HG03439 (cell line): Measurements from ENCODE around the gene HEBP2.
A peak's percentile ranks its signal among the peaks of the same experiment; 100 is the strongest.

ENCODE experiments used
- ATAC-seq: cut with Tn5 transposase; IDR thresholded peaks from one replicate; pipeline ENCODE4 v1.9.1; 2021; ENCODE audit warnings: mild to moderate bottlenecking, moderate library complexity; ENCODE audit not compliant: unreplicated experiment

HEBP2 gene

GRCh38 chr6:138451043-138451442 lies 47.0 kb downstream of the HEBP2 start:
- ATAC-seq, result no peak

- no peak for ATAC-seq
These were observed 51.1 kb downstream of the HEBP2 start for GRCh38 chr6:138454981-138455706.

- peak; percentile 75 for ATAC-seq
These were observed 51.9 kb downstream of the HEBP2 start for GRCh38 chr6:138455746-138456400.

GRCh38 chr6:138456401-138456790 lies 52.4 kb downstream of the HEBP2 start:
- no peak for ATAC-seq

GRCh38 chr6:138461647-138462046 lies 57.6 kb downstream of the HEBP2 start:
- no peak for ATAC-seq

GRCh38 chr6:138464085-138464484 lies 60.1 kb downstream of the HEBP2 start:
- ATAC-seq, result no peak

GRCh38 chr6:138465007-138465645 lies 61.1 kb downstream of the HEBP2 start:
- ATAC-seq, result no peak

GRCh38 chr6:138467901-138468300 lies 63.9 kb downstream of the HEBP2 start:
- ATAC-seq, result no peak

- no peak for ATAC-seq
These were observed 64.4 kb downstream of the HEBP2 start for GRCh38 chr6:138468320-138469015.
